Nephron progenitor cell (in vitro differentiated cells): ENCODE measurements around the gene CAMK2D.
"Not testable (repeated sequence)": the region's sequence is repeated elsewhere in the genome, so short reads cannot be mapped to it uniquely, and the experiment has no call there.

Experiments used
- DNase-seq: peaks from one replicate; pipeline ENCODE4 v3.0.0; 2021
- H3K27ac Mint-ChIP-seq: 2 replicates; pipeline ENCODE4 v1.8.0; 2021; ENCODE audit warnings: mild to moderate bottlenecking, moderate library complexity, mixed read lengths
- H3K27me3 Mint-ChIP-seq: 2 replicates; pipeline ENCODE4 v1.8.0; 2021; ENCODE audit warnings: mild to moderate bottlenecking, low read depth, mixed read lengths; ENCODE audit not compliant: poor library complexity
- H3K36me3 Mint-ChIP-seq: 2 replicates; pipeline ENCODE4 v1.8.0; 2021; ENCODE audit warnings: low read depth, mixed read lengths
- H3K4me1 Mint-ChIP-seq: 2 replicates; pipeline ENCODE4 v1.8.0; 2021; ENCODE audit warnings: mixed read lengths
- H3K4me3 Mint-ChIP-seq: 2 replicates; pipeline ENCODE4 v1.8.0; 2021; ENCODE audit warnings: mild to moderate bottlenecking, moderate library complexity, mixed read lengths
- H3K9me3 Mint-ChIP-seq: 2 replicates; pipeline ENCODE4 v1.8.0; 2021; ENCODE audit warnings: mild to moderate bottlenecking, moderate library complexity, mixed read lengths
- CTCF ChIP-seq: fragments of 200-600 bp; sonication (generic); IDR thresholded peaks from 2 replicates; pipeline ENCODE4 v1.5.0; 2021; ENCODE audit warnings: antibody characterized with exemption

The CAMK2D gene

GRCh38 chr4:113692809-113693411 lies 68.6 kb downstream of the CAMK2D start:
- Mint-ChIP-seq H3K27ac (no peak overlapping the region), H3K4me1 (no peaks in the 10 kb centered on the region), H3K9me3 (no peaks in the 10 kb centered on the region), H3K36me3 (no peaks in the 10 kb centered on the region), H3K27me3 (no peaks in the 10 kb centered on the region), H3K4me3 (no peak overlapping the region)
- no peak for TF ChIP-seq CTCF
- no peak for DNase-seq

- Mint-ChIP-seq H3K4me3 (no peak overlapping the region), H3K4me1 (no peaks in the 10 kb centered on the region), H3K36me3 (no peaks in the 10 kb centered on the region), H3K27me3 (no peaks in the 10 kb centered on the region), H3K27ac (no peak overlapping the region), H3K9me3 (no peaks in the 10 kb centered on the region)
- no peak for DNase-seq
- no peak for TF ChIP-seq CTCF
These were observed 69.9 kb downstream of the CAMK2D start for GRCh38 chr4:113691676-113692075.

GRCh38 chr4:113689394-113689793 lies 72.1 kb downstream of the CAMK2D start:
- H3K36me3 Mint-ChIP-seq: no peaks in the 10 kb centered on the region
- no peak for TF ChIP-seq CTCF
- no peak for DNase-seq
- H3K9me3 Mint-ChIP-seq: no peaks in the 10 kb centered on the region
- no peak overlapping the region for H3K4me3 Mint-ChIP-seq
- peak overlapping the region; percentile 50 for H3K27ac Mint-ChIP-seq
- no peaks in the 10 kb centered on the region for H3K4me1 Mint-ChIP-seq
- no peaks in the 10 kb centered on the region for H3K27me3 Mint-ChIP-seq

GRCh38 chr4:113687067-113687718 lies 74.3 kb downstream of the CAMK2D start:
- Mint-ChIP-seq H3K9me3 (peaks cover 4% of the 10 kb centered on the region), H3K27me3 (no peaks in the 10 kb centered on the region), H3K36me3 (peaks cover 5% of the 10 kb centered on the region), H3K4me1 (no peaks in the 10 kb centered on the region), H3K27ac (peak overlapping the region; percentile 30), H3K4me3 (no peak overlapping the region)
- no peak for TF ChIP-seq CTCF
- DNase-seq: no peak

- DNase-seq, H3K27ac Mint-ChIP-seq, H3K27me3 Mint-ChIP-seq, H3K4me3 Mint-ChIP-seq, H3K4me1 Mint-ChIP-seq: not testable (repeated sequence)
- Mint-ChIP-seq H3K36me3 (peaks cover 20% of the 10 kb centered on the region), H3K9me3 (peaks cover 10% of the 10 kb centered on the region)
These were observed 76.4 kb downstream of the CAMK2D start for GRCh38 chr4:113685157-113685556.

- Mint-ChIP-seq H3K9me3 (peaks cover 10% of the 10 kb centered on the region), H3K27me3 (no peaks in the 10 kb centered on the region), H3K36me3 (peaks cover 22% of the 10 kb centered on the region), H3K4me1 (no peaks in the 10 kb centered on the region), H3K27ac (no peak overlapping the region), H3K4me3 (no peak overlapping the region)
- DNase-seq: no peak
- TF ChIP-seq CTCF: no peak
These were observed 76.9 kb downstream of the CAMK2D start for GRCh38 chr4:113684534-113685091.
